SU-DHL-6 (cell line): ENCODE data around the gene RAPGEF5.

Experiments
- EZH2phosphoT487 ChIP-seq: fragments of 200-600 bp; sonication (generic), shearing (Covaris generic); conservative IDR thresholded peaks from 2 replicates; pipeline ENCODE4 v1.6.1; 2018; ENCODE audit warnings: mild to moderate bottlenecking, antibody characterized with exemption, low read length, moderate library complexity, mixed read lengths
- TF ChIP-seq, protein P1 (sequence below): fragments of 200-600 bp; sonication (generic); IDR thresholded peaks from one replicate; pipeline ENCODE4 v1.5.1; 2017; ENCODE audit warnings: antibody characterized with exemption, mild to moderate bottlenecking, low read length, moderate library complexity; ENCODE audit not compliant: insufficient read depth, poor library complexity, severe bottlenecking

DNA sequence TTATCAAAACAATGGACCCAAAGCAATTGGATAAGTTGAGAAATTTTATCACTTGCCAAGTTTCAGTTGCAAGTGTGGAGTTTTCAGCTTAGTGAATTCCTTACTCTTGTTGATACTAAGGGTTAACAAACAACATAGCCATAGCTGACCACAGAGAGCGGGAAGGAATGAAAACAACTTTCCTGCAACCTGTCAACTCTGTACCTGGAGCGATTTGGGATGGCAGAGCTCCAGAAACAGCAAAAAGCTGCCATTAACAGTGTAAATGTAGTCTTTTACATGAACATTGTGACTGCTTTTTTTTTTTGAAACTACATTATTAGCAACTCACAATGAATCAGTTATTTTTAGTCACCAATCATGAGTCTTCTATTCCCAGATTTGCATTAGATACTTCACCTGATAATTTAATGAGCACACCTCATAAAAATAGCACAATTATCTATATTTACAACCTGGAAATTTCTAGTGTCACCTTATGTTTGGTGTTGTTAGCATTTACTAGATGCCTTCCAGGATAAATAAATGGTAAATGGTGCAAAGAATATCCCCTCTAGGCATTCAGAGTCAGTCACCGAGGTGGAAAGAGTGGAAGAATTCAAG is 47.6 kb upstream of the RAPGEF5 start:
- TF ChIP-seq, protein P1, sequence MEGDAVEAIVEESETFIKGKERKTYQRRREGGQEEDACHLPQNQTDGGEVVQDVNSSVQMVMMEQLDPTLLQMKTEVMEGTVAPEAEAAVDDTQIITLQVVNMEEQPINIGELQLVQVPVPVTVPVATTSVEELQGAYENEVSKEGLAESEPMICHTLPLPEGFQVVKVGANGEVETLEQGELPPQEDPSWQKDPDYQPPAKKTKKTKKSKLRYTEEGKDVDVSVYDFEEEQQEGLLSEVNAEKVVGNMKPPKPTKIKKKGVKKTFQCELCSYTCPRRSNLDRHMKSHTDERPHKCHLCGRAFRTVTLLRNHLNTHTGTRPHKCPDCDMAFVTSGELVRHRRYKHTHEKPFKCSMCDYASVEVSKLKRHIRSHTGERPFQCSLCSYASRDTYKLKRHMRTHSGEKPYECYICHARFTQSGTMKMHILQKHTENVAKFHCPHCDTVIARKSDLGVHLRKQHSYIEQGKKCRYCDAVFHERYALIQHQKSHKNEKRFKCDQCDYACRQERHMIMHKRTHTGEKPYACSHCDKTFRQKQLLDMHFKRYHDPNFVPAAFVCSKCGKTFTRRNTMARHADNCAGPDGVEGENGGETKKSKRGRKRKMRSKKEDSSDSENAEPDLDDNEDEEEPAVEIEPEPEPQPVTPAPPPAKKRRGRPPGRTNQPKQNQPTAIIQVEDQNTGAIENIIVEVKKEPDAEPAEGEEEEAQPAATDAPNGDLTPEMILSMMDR, result no peak
- TF ChIP-seq EZH2phosphoT487, result no peak
